Cardiac muscle cell (in vitro differentiated cells and primary cell): Measurements from ENCODE around the gene SLC35F3. TPM values are rescaled to one million over a fixed set of nuclear protein-coding genes. Genes with fewer than 3 reads are reported as not detected.

Experiments
- DNase-seq, 2 donors: peaks; one replicate each; pipeline versions ENCODE4 v3.0.0 to v3.0.0-alpha.2; 2010 to 2017; ENCODE audit warnings: low read depth in 1 of 2, low spot score in 1 of 2
- H3K27ac ChIP-seq: fragments of 200-600 bp; sonication (generic); 2 replicates; pipeline ENCODE4 v1.5.1; 2016
- H3K27me3 ChIP-seq: fragments of 200-600 bp; sonication (generic); 2 replicates; pipeline ENCODE4 v1.6.0; 2016; ENCODE audit warnings: control low read depth
- H3K36me3 ChIP-seq: fragments of 200-600 bp; sonication (generic); 2 replicates; pipeline ENCODE4 v1.5.1; 2016; ENCODE audit warnings: control low read depth
- H3K4me1 ChIP-seq: fragments of 200-600 bp; sonication (generic); 2 replicates; pipeline ENCODE4 v1.8.1; 2017; ENCODE audit warnings: low read depth, mild to moderate bottlenecking, mixed run types
- H3K4me3 ChIP-seq: fragments of 200-600 bp; sonication (generic); 2 replicates; pipeline ENCODE4 v1.5.1; 2016; ENCODE audit warnings: mild to moderate bottlenecking
- H3K9me3 ChIP-seq: fragments of 200-600 bp; sonication (generic); 2 replicates; pipeline ENCODE4 v1.5.1; 2017; ENCODE audit warnings: low read depth, mild to moderate bottlenecking, control low read depth
- polyA plus RNA-seq: library from polyadenylated mRNA; unstranded; fragments of >200 nt; fragmentation: Nextera tagmentation; extraction: Ambion mirVana; gene quantifications from 2 replicates; pipeline ENCODE4 v1.2.1, GENCODE V29; 2016
- total RNA-seq: library from RNA; depleted of rRNA; stranded (reverse); fragments of >200 nt; gene quantifications from 2 replicates; pipeline ENCODE4 v1.2.3, GENCODE V29; 2016
- TF ChIP-seq, protein P1 (sequence below): IDR thresholded peaks from 2 replicates; pipeline ENCODE4 v1.5.1; 2012; ENCODE audit warnings: low read depth, mild to moderate bottlenecking, low read length

The SLC35F3 gene
- total and polyA plus RNA-seq, 2 experiments from 2014 or later: 0.98 to 2.0 TPM

DNA sequence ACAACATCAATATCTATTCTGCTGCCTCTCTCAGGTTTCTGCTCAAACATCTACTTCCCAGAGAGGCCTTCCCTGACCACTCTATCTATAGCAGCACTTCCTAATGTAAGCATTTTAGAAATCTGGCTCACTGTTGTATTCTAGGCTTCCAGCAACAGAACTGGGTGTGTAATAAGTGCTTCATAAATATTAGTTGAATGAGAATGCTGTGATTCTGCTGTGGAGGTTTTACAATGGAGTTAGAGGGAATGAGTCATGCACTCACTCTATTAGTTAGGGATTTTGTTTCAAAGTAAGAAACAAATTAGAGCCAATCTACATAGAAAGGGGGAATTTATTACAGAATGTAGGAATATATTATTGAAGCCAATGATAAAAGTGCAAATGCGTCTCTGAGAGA is 38.6 kb upstream of the SLC35F3 start:
- TF ChIP-seq, protein P1, sequence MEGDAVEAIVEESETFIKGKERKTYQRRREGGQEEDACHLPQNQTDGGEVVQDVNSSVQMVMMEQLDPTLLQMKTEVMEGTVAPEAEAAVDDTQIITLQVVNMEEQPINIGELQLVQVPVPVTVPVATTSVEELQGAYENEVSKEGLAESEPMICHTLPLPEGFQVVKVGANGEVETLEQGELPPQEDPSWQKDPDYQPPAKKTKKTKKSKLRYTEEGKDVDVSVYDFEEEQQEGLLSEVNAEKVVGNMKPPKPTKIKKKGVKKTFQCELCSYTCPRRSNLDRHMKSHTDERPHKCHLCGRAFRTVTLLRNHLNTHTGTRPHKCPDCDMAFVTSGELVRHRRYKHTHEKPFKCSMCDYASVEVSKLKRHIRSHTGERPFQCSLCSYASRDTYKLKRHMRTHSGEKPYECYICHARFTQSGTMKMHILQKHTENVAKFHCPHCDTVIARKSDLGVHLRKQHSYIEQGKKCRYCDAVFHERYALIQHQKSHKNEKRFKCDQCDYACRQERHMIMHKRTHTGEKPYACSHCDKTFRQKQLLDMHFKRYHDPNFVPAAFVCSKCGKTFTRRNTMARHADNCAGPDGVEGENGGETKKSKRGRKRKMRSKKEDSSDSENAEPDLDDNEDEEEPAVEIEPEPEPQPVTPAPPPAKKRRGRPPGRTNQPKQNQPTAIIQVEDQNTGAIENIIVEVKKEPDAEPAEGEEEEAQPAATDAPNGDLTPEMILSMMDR: no peak
- H3K36me3 ChIP-seq: no peaks in the 10 kb centered on the region
- no peaks in the 10 kb centered on the region for H3K4me1 ChIP-seq
- no peaks in the 10 kb centered on the region for H3K9me3 ChIP-seq
- no peak for DNase-seq
- H3K27ac ChIP-seq: no peak overlapping the region
- no peak overlapping the region for H3K4me3 ChIP-seq
- H3K27me3 ChIP-seq: no peaks in the 10 kb centered on the region

DNA sequence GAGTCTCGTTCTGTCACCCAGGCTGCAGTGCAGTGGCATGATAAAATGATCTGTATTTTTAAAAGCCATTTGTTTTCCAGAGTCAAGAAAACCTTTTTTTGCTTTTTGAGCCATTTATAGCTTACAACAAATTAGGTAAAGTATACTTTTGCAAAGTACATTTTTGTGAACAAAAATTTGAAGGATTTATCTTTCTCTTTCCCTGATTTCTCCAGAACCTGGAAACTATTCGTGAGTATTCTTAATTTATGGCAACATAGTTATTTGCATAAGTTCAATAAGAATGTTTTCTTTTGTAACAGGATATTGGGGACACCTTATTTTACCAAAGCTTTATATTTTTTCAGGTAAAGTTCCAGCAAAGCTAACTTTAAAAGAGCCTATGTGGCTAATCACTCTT is 37.4 kb upstream of the SLC35F3 start:
- DNase-seq: no peak
- Histone ChIP-seq H3K4me3 (no peak overlapping the region), H3K36me3 (no peaks in the 10 kb centered on the region), H3K9me3 (no peaks in the 10 kb centered on the region), H3K27ac (no peak overlapping the region), H3K4me1 (no peaks in the 10 kb centered on the region), H3K27me3 (no peaks in the 10 kb centered on the region)
- TF ChIP-seq, protein P1: no peak

DNA sequence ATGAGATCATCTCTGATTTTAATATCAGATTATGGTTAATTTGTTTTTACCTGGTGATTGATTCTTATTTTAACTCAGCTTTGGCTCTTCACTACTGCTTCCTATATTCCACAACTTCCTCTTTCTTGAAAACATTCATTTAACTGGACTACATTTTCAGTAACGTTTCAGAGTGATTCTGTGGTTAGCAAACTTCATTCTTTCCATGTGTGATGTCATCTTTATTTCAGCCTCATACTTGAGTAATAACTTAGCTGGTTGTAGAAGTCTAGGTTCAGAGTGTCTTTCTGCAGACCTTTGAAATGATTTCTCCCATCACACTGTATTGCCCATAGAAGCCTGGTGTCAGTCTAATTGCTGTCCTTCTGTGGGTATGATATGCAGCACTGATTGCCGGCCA is 36.0 kb upstream of the SLC35F3 start:
- Histone ChIP-seq H3K4me3 (no peak overlapping the region), H3K36me3 (no peaks in the 10 kb centered on the region), H3K9me3 (no peaks in the 10 kb centered on the region), H3K27ac (no peak overlapping the region), H3K27me3 (no peaks in the 10 kb centered on the region), H3K4me1 (no peaks in the 10 kb centered on the region)
- TF ChIP-seq, protein P1: no peak
- no peak for DNase-seq

- H3K9me3 ChIP-seq: no peaks in the 10 kb centered on the region
- TF ChIP-seq, protein P1: no peak
- no peaks in the 10 kb centered on the region for H3K36me3 ChIP-seq
- no peaks in the 10 kb centered on the region for H3K27me3 ChIP-seq
- H3K4me3 ChIP-seq: no peak overlapping the region
- DNase-seq: no peak
- no peaks in the 10 kb centered on the region for H3K4me1 ChIP-seq
- no peak overlapping the region for H3K27ac ChIP-seq
These were observed 34.8 kb upstream of the SLC35F3 start for GRCh38 chr1:233869680-233870079.

DNA sequence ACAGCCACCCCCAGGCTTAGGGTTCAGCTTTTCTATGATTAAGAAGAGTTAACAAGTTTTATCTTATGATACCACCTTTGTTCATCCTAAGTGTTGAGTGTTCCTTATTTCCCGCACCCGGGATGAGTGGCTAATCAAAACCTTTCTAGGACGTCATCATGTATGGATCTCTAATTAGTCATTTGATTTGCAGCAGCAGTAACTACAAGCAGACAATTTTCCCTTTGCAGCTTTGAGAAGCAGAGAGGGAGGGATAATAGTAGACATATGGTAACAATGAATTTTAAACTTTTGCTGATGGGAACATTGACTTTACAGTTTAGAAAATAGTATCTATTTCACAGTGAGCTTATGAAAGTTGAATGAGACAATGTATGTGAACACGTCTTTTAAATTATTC is 30.8 kb upstream of the SLC35F3 start:
- TF ChIP-seq, protein P1: no peak
- Histone ChIP-seq H3K4me1 (no peaks in the 10 kb centered on the region), H3K27me3 (no peaks in the 10 kb centered on the region), H3K27ac (no peak overlapping the region), H3K4me3 (no peak overlapping the region), H3K9me3 (no peaks in the 10 kb centered on the region), H3K36me3 (no peaks in the 10 kb centered on the region)
- DNase-seq: no peak

- H3K4me3 ChIP-seq: no peak overlapping the region
- TF ChIP-seq, protein P1: no peak
- no peak for DNase-seq
- no peaks in the 10 kb centered on the region for H3K27me3 ChIP-seq
- H3K27ac ChIP-seq: no peak overlapping the region
- H3K36me3 ChIP-seq: no peaks in the 10 kb centered on the region
- H3K4me1 ChIP-seq: no peaks in the 10 kb centered on the region
- no peaks in the 10 kb centered on the region for H3K9me3 ChIP-seq
These were observed 24.6 kb upstream of the SLC35F3 start for GRCh38 chr1:233879841-233880240.
